MM.1S (cell line): ENCODE measurements around the gene CYP2A7.
"Not testable (repeated sequence)": the region's sequence is repeated elsewhere in the genome, so short reads cannot be mapped to it uniquely, and the experiment has no call there.

Source experiments
- EZH2 ChIP-seq: fragments of 300-600 bp; sonication (generic); optimal IDR thresholded peaks from 2 replicates; pipeline ENCODE3; 2017; ENCODE audit warnings: low read depth, mild to moderate bottlenecking, antibody characterized with exemption, low read length, mixed read lengths
- TF ChIP-seq, protein P1 (sequence below): fragments of 300-600 bp; sonication (generic); IDR thresholded peaks from 2 replicates; pipeline ENCODE4 v1.5.1; 2016; ENCODE audit warnings: antibody characterized with exemption, low read length, mixed read lengths

DNA sequence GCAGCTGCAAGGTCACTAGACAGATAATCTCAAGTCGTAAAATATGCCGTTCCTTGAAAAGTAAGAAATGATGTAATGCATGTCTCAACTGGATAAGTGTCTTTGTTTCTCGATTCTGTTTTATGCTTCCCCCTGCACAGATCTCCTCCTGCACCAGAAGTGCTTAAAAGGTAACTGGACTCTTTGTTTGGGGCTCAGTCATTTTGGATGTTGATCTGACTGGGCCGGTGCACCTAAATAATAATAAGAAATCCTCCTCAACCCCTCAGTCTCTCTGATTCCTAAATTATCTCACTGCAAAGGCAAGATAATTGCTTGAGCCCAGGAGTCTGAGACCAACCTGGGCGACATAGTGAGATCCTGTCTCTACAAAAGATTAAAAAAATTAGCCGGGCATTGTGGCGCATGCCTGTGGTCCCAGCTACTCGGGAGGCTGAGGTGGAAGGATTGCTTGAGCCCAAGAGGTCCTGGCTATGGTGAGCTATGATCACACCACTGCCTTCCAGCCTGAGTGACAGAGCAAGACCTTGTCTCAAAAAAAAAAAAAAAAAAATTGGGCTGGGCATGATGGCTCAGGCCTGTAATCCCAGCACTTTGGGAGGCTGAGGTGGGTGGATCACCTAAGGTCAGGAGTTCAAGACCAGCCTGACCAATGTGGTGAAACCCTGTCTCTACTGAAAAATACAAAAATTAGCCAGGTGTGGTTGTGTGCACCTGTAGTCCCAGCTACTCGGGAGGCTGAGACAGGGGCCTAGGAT lies 17.1 kb downstream of the CYP2A7 start:
- TF ChIP-seq, protein P1, sequence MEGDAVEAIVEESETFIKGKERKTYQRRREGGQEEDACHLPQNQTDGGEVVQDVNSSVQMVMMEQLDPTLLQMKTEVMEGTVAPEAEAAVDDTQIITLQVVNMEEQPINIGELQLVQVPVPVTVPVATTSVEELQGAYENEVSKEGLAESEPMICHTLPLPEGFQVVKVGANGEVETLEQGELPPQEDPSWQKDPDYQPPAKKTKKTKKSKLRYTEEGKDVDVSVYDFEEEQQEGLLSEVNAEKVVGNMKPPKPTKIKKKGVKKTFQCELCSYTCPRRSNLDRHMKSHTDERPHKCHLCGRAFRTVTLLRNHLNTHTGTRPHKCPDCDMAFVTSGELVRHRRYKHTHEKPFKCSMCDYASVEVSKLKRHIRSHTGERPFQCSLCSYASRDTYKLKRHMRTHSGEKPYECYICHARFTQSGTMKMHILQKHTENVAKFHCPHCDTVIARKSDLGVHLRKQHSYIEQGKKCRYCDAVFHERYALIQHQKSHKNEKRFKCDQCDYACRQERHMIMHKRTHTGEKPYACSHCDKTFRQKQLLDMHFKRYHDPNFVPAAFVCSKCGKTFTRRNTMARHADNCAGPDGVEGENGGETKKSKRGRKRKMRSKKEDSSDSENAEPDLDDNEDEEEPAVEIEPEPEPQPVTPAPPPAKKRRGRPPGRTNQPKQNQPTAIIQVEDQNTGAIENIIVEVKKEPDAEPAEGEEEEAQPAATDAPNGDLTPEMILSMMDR = not testable (repeated sequence)
- not testable (repeated sequence) for TF ChIP-seq EZH2
